Ishikawa (cell line): ENCODE measurements around the gene TMOD1.

ENCODE experiments used
- CEBPB ChIP-seq: IDR thresholded peaks from 2 replicates; pipeline ENCODE4 v1.6.1; 2012
- CREB1 ChIP-seq: IDR thresholded peaks from 2 replicates; pipeline ENCODE4 v1.6.1; 2012; ENCODE audit warnings: low read depth
- EGR1 ChIP-seq: IDR thresholded peaks from 2 replicates; pipeline ENCODE4 v1.6.1; 2012
- EP300 ChIP-seq: IDR thresholded peaks from 2 replicates; pipeline ENCODE4 v1.6.1; 2012; ENCODE audit warnings: borderline replicate concordance
- FOXM1 ChIP-seq: IDR thresholded peaks from 2 replicates; pipeline ENCODE4 v1.6.1; 2012; ENCODE audit warnings: low read depth, borderline replicate concordance
- NFIC ChIP-seq: IDR thresholded peaks from 2 replicates; pipeline ENCODE4 v1.6.1; 2012
- RAD21 ChIP-seq: IDR thresholded peaks from 2 replicates; pipeline ENCODE4 v1.6.1; 2012; ENCODE audit warnings: low read depth
- TAF1 ChIP-seq: IDR thresholded peaks from 2 replicates; pipeline ENCODE4 v1.6.1; 2012; ENCODE audit warnings: low read depth, mild to moderate bottlenecking
- TCF12 ChIP-seq: IDR thresholded peaks from 2 replicates; pipeline ENCODE4 v1.6.1; 2012; ENCODE audit warnings: low read depth
- TEAD4 ChIP-seq: IDR thresholded peaks from 2 replicates; pipeline ENCODE4 v1.6.1; 2012
- YY1 ChIP-seq: IDR thresholded peaks from 2 replicates; pipeline ENCODE4 v1.6.1; 2012; ENCODE audit warnings: low read depth
- ZBTB7A ChIP-seq: IDR thresholded peaks from 2 replicates; pipeline ENCODE4 v1.6.1; 2012; ENCODE audit warnings: low read depth
- TF ChIP-seq, protein P1 (sequence below): IDR thresholded peaks from 2 replicates; pipeline ENCODE4 v1.6.1; 2012
- TF ChIP-seq, protein P2 (sequence below): IDR thresholded peaks from 2 replicates; pipeline ENCODE4 v1.6.1; 2012
- TF ChIP-seq, protein P3 (sequence below): IDR thresholded peaks from 2 replicates; pipeline ENCODE4 v1.6.1; 2012; ENCODE audit warnings: low read depth, mild to moderate bottlenecking

Gene TMOD1

DNA sequence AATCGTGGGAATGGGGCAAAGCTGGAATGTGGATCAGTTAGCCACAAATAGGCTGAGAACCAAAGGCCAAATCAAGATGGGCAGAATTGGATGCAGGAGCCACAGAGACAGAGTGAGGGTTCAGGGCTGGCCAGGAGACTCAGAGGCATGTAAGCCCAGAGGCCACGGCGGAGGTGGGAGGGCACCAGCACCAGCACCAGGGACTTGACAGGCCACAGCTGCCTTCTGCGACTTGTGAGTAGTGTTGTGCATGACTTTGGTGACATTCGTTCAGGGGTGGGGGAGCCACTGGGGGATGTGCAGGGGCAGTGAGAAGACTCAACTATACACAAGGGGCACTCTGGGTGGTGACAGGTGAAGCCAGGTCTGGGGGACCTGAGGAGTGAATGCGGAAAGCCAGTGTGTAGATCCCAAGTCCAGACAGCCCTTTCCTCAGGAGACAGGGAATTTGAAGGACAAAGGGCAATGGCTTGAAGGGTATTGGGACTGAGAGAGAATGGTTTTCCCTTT lies 53.2 kb downstream of the TMOD1 start:
- no peak for TF ChIP-seq TCF12
- TF ChIP-seq EP300: no peak
- TF ChIP-seq, protein P1, sequence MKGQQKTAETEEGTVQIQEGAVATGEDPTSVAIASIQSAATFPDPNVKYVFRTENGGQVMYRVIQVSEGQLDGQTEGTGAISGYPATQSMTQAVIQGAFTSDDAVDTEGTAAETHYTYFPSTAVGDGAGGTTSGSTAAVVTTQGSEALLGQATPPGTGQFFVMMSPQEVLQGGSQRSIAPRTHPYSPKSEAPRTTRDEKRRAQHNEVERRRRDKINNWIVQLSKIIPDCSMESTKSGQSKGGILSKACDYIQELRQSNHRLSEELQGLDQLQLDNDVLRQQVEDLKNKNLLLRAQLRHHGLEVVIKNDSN: no peak
- no peak for TF ChIP-seq FOXM1
- TF ChIP-seq ZBTB7A: no peak
- no peak for TF ChIP-seq RAD21
- no peak for TF ChIP-seq CEBPB
- TF ChIP-seq, protein P2, sequence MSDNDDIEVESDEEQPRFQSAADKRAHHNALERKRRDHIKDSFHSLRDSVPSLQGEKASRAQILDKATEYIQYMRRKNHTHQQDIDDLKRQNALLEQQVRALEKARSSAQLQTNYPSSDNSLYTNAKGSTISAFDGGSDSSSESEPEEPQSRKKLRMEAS: no peak
- no peak for TF ChIP-seq CREB1
- no peak for TF ChIP-seq NFIC
- TF ChIP-seq, protein P3, sequence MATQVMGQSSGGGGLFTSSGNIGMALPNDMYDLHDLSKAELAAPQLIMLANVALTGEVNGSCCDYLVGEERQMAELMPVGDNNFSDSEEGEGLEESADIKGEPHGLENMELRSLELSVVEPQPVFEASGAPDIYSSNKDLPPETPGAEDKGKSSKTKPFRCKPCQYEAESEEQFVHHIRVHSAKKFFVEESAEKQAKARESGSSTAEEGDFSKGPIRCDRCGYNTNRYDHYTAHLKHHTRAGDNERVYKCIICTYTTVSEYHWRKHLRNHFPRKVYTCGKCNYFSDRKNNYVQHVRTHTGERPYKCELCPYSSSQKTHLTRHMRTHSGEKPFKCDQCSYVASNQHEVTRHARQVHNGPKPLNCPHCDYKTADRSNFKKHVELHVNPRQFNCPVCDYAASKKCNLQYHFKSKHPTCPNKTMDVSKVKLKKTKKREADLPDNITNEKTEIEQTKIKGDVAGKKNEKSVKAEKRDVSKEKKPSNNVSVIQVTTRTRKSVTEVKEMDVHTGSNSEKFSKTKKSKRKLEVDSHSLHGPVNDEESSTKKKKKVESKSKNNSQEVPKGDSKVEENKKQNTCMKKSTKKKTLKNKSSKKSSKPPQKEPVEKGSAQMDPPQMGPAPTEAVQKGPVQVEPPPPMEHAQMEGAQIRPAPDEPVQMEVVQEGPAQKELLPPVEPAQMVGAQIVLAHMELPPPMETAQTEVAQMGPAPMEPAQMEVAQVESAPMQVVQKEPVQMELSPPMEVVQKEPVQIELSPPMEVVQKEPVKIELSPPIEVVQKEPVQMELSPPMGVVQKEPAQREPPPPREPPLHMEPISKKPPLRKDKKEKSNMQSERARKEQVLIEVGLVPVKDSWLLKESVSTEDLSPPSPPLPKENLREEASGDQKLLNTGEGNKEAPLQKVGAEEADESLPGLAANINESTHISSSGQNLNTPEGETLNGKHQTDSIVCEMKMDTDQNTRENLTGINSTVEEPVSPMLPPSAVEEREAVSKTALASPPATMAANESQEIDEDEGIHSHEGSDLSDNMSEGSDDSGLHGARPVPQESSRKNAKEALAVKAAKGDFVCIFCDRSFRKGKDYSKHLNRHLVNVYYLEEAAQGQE: no peak

DNA sequence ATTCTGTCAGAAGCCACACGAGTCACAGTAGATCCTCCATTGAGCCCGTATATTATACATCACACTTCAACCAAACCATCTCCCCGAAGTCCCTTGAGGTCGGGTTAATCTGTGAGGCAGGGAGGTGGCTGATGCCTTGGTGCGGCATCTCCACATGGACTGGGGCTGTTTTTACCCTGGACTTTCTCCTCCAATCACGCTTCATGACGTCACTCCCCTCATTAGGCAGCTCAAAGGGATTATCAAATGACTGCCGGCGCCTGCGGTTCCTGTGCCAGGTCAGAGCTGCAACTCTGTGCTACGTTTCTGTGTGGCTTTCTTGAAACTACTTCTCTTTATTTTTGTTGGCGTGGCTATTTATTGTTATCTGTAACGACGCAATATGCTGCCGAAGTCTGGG lies 53.7 kb downstream of the TMOD1 start:
- TF ChIP-seq EGR1 (no peak), CREB1 (no peak), TCF12 (no peak), CEBPB (no peak), FOXM1 (no peak), NFIC (no peak), RAD21 (no peak), TEAD4 (no peak), ZBTB7A (no peak), YY1 (no peak), TAF1 (no peak), EP300 (no peak)
- TF ChIP-seq, protein P1: no peak
- TF ChIP-seq, protein P2: no peak
- TF ChIP-seq, protein P3: no peak

DNA sequence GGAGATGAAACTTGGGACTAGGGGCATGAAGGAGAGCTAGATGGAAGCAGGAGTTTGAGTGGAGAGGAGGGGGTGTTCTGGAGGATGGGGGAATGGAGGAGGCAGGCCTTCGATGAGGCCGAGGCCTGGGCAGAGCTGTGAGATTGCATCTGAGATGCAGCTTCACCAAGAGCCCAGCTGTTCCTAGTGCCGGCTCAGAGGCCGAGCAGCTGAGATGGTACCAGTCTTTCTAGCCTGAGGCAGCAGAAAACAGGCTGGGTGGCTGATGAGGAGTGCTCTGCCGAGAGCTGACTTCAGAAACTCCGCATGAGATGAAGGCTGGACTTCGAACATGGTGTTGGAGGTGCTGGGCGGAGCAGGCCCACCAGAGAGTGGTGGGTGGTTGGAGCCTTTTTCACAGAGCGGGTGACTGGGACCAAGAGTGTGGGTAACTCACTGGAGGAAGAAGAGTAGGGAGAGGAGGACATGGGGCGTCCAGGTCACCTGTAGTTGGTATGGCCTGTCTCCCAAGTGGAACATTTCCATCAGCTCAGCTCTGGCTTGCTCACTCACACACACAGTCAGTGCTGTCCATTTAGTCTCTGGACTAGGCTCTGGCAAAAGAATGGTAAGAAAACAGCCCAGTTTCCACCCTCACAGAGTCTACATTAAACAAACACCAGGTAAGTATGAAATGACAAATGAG lies 54.7 kb downstream of the TMOD1 start:
- TF ChIP-seq TEAD4 (no peak), TCF12 (no peak), YY1 (no peak), ZBTB7A (no peak)

DNA sequence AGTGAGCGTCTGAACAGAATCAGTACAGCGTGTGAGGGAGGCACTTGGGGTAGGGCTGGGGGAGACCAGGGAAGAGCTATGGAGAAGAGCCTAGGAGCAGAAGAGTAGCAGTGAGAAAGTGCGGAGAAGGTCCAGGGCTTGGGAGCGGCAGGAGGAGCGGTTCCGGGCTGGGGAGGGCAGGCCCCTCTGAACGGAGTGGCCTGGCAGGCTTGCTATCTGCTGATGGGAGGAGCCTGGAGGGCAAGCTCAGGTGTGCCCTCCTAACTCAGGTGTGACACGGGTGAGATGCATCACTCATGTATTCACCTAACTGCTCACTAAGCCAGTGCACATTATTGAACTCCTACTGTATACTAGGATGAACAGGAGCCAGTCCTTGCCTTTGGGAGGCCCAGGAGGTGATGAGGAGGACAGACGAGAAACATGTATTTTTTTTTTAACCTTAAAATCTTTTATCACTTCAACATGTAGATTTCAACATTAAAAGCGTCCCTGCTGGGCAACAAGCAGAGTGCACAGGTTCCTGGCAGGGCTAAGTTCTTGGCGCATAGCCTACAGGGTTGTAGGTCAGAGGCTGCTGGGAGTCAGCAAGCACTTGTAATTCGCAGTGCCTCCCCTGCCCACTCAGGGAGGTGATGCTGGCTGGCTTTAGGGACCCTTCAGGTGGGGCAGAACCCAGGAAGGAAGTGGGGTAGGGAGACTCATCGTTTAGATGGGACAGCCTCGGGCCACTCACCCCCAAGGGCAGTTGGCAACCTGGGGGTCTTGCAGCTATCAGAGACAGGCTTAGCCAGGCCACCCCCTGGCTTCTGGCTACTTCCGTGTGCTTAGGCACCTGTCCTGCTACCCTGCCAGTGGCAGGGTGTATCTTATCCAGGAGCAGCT lies 55.5 kb downstream of the TMOD1 start:
- no peak for TF ChIP-seq NFIC
- no peak for TF ChIP-seq RAD21
- TF ChIP-seq, protein P1: no peak
- no peak for TF ChIP-seq YY1
- TF ChIP-seq, protein P2: no peak
- no peak for TF ChIP-seq EP300

DNA sequence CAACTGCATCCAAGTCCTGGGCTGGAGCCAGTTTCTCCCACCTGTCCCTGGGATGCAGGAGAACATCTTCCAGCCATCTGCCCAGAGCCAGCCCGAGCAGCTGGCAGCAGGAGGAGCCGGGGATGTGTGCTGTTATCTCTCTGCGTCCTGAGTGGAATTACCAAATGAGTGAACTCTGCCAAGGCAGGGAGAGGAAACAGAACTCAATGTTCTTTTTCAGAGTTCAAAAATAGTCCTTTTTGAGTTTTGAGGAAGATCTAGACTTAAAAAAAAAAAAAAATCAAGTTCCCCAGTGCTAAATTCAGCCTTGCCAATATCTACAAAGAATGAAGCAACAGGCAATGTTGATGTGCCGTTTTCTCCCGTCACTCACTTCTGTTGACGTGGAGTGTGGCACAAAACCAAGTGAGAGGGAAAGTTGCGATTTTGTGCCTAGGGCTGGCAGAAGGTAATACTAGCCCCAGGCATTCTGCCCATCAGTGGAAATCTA lies 56.2 kb downstream of the TMOD1 start:
- TF ChIP-seq EGR1 (no peak), TEAD4 (no peak), YY1 (no peak), NFIC (no peak), ZBTB7A (no peak), CEBPB (no peak), TCF12 (no peak), EP300 (no peak), FOXM1 (no peak), RAD21 (no peak), TAF1 (no peak), CREB1 (no peak)
- TF ChIP-seq, protein P1: no peak
- TF ChIP-seq, protein P3: no peak
- TF ChIP-seq, protein P2: no peak
